NCI-H2227 treated with DMSO at 0.1 percent for 48 hours (cell line): ENCODE measurements around the gene ANAPC2.
A peak's percentile ranks its signal among the peaks of the same experiment; 100 is the strongest.

ENCODE experiments used
- DNase-seq: peaks from one replicate; lab custom pipeline; 2025; lab: John Stamatoyannopoulos, UW

ANAPC2 gene

GRCh38 chr9:137174722-137175293 is 13.6 kb downstream of the ANAPC2 start:
- DNase-seq: no peak

GRCh38 chr9:137173796-137174664 is 14.3 kb downstream of the ANAPC2 start:
- DNase-seq: no peak

GRCh38 chr9:137172901-137173795 is 15.2 kb downstream of the ANAPC2 start:
- no peak for DNase-seq

GRCh38 chr9:137171149-137171900 is 17.0 kb downstream of the ANAPC2 start:
- no peak for DNase-seq

- DNase-seq: no peak
These were observed 17.7 kb downstream of the ANAPC2 start for GRCh38 chr9:137170486-137171148.

- no peak for DNase-seq
These were observed 18.4 kb downstream of the ANAPC2 start, which contains the start of gene LRRC26 for GRCh38 chr9:137169896-137170358. TSS of gene LRRC26 (minus strand) at chr9:137170051. CDS start at chr9:137169943, 108 bp downstream.

GRCh38 chr9:137168904-137169856 is 19.2 kb downstream of the ANAPC2 start:
- DNase-seq: peak; percentile 54

- no peak for DNase-seq
These were observed 19.8 kb downstream of the ANAPC2 start for GRCh38 chr9:137168573-137168903.

- peak; percentile 2 for DNase-seq
These were observed 20.4 kb downstream of the ANAPC2 start for GRCh38 chr9:137167747-137168572.

- DNase-seq: peak; percentile 8
These were observed 21.0 kb downstream of the ANAPC2 start for GRCh38 chr9:137167277-137167746.

- no peak for DNase-seq
These were observed 21.8 kb downstream of the ANAPC2 start for GRCh38 chr9:137166380-137167229.

GRCh38 chr9:137165250-137165836 is 23.0 kb downstream of the ANAPC2 start:
- no peak for DNase-seq

- no peak for DNase-seq
These were observed 23.8 kb downstream of the ANAPC2 start for GRCh38 chr9:137164370-137165249.

GRCh38 chr9:137163805-137164204 is 24.6 kb downstream of the ANAPC2 start:
- DNase-seq: no peak

GRCh38 chr9:137163365-137163715 is 25.0 kb downstream of the ANAPC2 start:
- no peak for DNase-seq

- DNase-seq: no peak
These were observed 25.6 kb downstream of the ANAPC2 start for GRCh38 chr9:137162505-137163364.
